ENCODE results near the gene INSIG1. TPM values are rescaled to one million over a fixed set of nuclear protein-coding genes. Genes with fewer than 3 reads are reported as not detected.

INSIG1 gene
- total RNA-seq, 1 donor from 2014 or later = 18.0 TPM

DNA sequence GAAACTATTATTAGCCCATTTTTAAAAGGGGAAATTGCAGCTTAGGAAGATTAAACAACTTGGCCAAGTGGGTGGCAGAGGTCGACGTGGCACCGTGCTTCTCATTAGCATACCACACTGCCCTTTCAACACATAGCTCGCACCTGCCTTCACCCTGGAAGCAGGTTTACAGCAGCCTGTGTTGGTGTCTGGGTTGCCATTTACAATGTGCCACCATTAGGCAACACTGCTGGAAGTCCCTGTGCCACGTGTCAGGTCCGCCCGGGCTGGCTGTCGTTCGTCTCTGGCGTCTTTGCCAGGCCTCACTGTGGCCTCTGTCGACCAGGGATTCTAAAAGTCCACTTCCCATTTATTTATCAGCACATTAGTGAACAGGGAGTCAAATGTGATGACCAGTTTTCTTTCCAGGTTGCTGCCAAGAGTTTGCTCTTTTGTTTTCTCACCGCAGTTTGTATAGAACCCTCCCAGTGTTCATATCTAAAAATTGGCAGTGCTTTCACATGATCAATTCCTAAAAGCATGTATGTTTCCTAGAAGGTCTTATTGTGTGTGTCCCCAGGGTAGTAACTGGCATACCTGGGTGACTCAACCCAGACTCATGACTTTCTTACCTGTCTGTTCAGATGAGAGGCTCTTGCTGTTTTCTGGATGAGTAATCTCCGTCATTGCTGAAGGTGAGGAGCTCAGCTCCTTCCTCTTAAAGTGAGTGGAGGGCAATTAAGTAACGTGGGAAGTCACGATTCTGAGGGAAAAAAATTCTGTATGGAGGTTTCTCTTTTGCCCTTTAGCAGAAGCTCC, 9.2 kb downstream of the INSIG1 start:
- H3K36me3 ChIP-seq = peaks cover 11 to 56% of the 10 kb centered on the region in 2 donors
- no peaks in the 10 kb centered on the region for H3K9me3 ChIP-seq
- H3K4me3 ChIP-seq = no peak overlapping the region
- intact Hi-C loops (cut with DNase I) = no loop called here
- no peak for TF ChIP-seq CTCF (IDR thresholded peaks at IDR 0.05)
- H3K27ac ChIP-seq = no peak overlapping the region
- H3K27me3 ChIP-seq = no peaks in the 10 kb centered on the region
- H3K4me1 ChIP-seq = no peaks in the 10 kb centered on the region
- no peak for DNase-seq (ENCODE audit: low spot score in 2 of 2)

DNA sequence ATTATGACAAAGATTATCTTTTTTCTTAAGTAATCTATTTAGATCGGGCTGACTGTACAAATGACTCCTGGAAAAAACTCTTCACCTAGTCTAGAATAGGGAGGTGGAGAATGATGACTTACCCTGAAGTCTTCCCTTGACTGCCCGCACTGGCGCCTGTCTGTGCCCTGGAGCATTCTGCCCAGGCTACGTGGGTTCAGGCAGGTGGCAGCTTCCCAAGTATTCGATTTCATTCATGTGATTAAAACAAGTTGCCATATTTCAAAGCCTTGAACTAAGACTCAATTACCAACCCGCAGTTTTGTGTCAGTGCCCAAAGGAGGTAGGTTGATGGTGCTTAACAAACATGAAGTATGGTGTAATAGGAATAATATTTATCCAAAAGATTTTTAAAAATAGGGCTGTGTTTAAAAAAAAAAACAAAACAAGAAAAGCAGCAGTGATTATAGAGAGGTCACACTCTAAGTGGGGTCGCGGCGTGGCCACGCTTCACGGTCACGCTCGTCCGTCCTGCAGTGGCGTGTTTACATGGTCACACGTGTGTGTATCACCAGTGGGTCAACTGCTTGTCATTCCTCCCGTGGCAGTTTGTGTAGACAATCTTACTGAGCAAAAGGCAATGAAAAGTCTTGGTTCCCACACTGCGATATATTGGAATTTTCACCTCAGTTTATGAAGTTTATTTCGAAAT, 10.8 kb downstream of the INSIG1 start:
- no peaks in the 10 kb centered on the region for H3K27me3 ChIP-seq
- TF ChIP-seq CTCF (IDR thresholded peaks at IDR 0.05) = no peak
- H3K4me3 ChIP-seq = no peak overlapping the region
- H3K36me3 ChIP-seq = peaks cover 8 to 51% of the 10 kb centered on the region in 2 donors
- no peak for DNase-seq (ENCODE audit: low spot score in 2 of 2)
- no peaks in the 10 kb centered on the region for H3K9me3 ChIP-seq
- no peak overlapping the region for H3K27ac ChIP-seq
- H3K4me1 ChIP-seq = no peaks in the 10 kb centered on the region
- intact Hi-C loops (cut with DNase I) = no loop called here

DNA sequence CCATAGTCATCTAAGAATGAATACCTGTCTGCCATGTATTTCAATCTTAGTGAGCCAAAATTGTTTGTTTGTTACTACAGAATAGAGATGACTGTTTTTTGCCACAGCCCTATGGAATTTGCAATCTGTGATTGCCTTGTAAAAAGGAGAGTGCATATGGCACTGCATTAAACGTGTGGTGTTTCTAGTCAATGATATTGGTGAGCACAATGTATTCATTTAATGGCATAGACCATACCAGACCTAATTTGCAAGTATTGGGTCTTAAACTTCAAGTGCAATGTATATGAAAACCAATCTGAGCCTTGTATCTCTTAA, 11.3 kb downstream of the INSIG1 start:
- H3K27me3 ChIP-seq = no peaks in the 10 kb centered on the region
- H3K36me3 ChIP-seq = peaks cover 8 to 46% of the 10 kb centered on the region in 2 donors
- no peak for DNase-seq (ENCODE audit: low spot score in 2 of 2)
- no peaks in the 10 kb centered on the region for H3K4me1 ChIP-seq
- H3K27ac ChIP-seq = no peak overlapping the region
- intact Hi-C loops (cut with DNase I) = no loop called here
- no peak overlapping the region for H3K4me3 ChIP-seq
- no peak for TF ChIP-seq CTCF (IDR thresholded peaks at IDR 0.05)
- no peaks in the 10 kb centered on the region for H3K9me3 ChIP-seq

DNA sequence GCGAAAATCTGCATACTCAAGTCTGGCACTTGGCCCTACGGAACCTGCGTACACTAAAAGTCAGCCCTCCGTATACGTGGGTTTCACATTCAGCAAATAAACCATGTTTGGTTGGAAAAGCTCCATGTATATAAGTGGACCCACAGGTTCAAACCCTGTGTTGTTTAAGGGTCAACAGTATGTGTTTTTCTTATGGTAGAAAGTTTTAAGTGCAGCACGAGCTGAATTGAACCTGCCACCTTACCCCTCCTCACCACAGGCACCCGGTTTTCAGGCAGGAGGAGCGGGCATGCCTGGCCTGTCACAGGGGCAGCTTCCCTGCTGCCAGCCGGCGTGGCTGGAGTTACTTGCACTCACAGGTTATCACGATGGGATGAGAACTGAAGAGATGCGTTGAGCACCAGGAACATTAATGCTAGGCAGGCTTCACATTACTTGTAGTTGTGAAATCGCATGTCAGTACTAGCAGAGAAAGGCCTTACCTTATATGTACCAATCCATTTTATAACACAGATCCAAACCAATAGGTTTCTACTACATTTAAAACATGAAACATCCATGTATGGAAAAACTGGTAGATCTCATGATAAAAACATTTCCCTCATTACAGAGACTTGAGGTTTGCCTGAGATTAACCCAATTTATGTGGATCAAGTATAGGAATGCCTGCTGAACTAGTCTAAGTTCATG, 12.9 kb downstream of the INSIG1 start:
- no peak for DNase-seq (ENCODE audit: low spot score in 2 of 2)
- H3K9me3 ChIP-seq = no peaks in the 10 kb centered on the region
- no peak overlapping the region for H3K4me3 ChIP-seq
- H3K4me1 ChIP-seq = no peaks in the 10 kb centered on the region
- H3K36me3 ChIP-seq = peaks cover 8 to 38% of the 10 kb centered on the region in 2 donors
- no peaks in the 10 kb centered on the region for H3K27me3 ChIP-seq
- no peak overlapping the region for H3K27ac ChIP-seq
- intact Hi-C loops (cut with DNase I) = no loop called here
- TF ChIP-seq CTCF (IDR thresholded peaks at IDR 0.05) = no peak

- Histone ChIP-seq H3K9me3 (no peaks in the 10 kb centered on the region), H3K27me3 (no peaks in the 10 kb centered on the region), H3K4me3 (no peak overlapping the region), H3K36me3 (peaks cover 7 to 30% of the 10 kb centered on the region in 2 donors), H3K4me1 (no peaks in the 10 kb centered on the region), H3K27ac (no peak overlapping the region)
- intact Hi-C loops (cut with DNase I) = no loop called here
- TF ChIP-seq CTCF (IDR thresholded peaks at IDR 0.05) = no peak
- DNase-seq (ENCODE audit: low spot score in 2 of 2) = no peak
These were observed 14.3 kb downstream of the INSIG1 start for GRCh38 chr7:155311826-155312537.

Data from ascending aorta (tissue), 2 donors.